HUES6 (cell line): ENCODE data around the gene ADGRL1.
"Not testable (repeated sequence)": the region's sequence is repeated elsewhere in the genome, so short reads cannot be mapped to it uniquely, and the experiment has no call there.

Experiments used
- H3K27ac ChIP-seq: 2 replicates; pipeline ENCODE4 v1.7.0; 2013; ENCODE audit warnings: low read depth, mild to moderate bottlenecking, low read length, inconsistent platforms
- H3K27me3 ChIP-seq: 2 replicates; pipeline ENCODE4 v1.6.1; 2013; ENCODE audit warnings: low read length; ENCODE audit not compliant: control insufficient read depth, insufficient read depth
- H3K36me3 ChIP-seq: 2 replicates; pipeline ENCODE4 v1.6.1; 2013; ENCODE audit warnings: low read length; ENCODE audit not compliant: control insufficient read depth, insufficient read depth
- H3K4me1 ChIP-seq: 2 replicates; pipeline ENCODE4 v1.6.1; 2013; ENCODE audit warnings: low read length; ENCODE audit not compliant: control insufficient read depth, insufficient read depth
- H3K4me3 ChIP-seq: 2 replicates; pipeline ENCODE4 v1.5.1; 2013; ENCODE audit warnings: low read depth, low read length
- H3K9ac ChIP-seq: one replicate; pipeline ENCODE4 v1.6.1; 2013; ENCODE audit warnings: mild to moderate bottlenecking, low read length
- H3K9me3 ChIP-seq: 2 replicates; pipeline ENCODE4 v1.6.1; 2013; ENCODE audit warnings: low read depth, low read length; ENCODE audit not compliant: control insufficient read depth, insufficient read depth

Gene ADGRL1

DNA sequence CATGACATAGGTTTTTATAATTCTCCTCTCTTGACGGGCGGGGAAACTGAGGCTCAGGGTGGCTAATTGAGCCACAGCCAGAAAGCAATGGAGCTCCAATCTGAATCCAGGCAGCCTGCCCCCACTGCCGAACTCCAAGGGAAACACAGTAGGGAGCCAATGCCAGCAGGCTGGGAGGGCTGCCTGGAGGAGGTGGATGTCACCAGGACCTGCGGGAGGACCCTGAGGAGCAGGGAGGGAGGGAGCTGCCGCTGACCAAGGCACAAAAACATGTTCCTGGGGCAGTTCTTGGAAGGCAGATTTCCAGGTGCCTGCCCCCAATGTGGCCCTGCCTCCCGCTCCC is 41.2 kb upstream of the ADGRL1 start:
- not testable (repeated sequence) for H3K27me3 ChIP-seq, H3K9me3 ChIP-seq, H3K4me1 ChIP-seq, H3K36me3 ChIP-seq
- Histone ChIP-seq H3K9ac (peak overlapping the region; percentile 91), H3K4me3 (peak overlapping the region; percentile 67), H3K27ac (peak overlapping the region; percentile 91; the same call in 1 of the 2 replicates)

DNA sequence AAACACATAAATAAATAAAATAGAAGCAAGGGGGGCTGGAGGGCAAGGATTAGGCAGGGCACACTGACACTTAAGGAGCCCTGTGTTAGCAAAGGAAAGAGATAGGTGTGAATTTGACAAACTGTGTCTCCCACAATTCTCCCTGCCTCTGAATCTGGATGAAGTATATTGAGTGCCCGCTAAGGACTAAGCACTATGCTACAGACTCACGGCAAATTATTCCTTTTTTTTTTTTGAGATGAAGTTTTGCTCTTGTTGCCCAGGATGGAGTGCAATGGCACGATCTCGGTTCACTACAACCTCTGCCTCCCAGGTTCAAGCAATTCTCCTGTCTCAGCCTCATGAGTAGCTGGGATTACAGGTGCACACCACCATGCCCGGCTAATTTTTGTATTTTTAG is 38.4 kb upstream of the ADGRL1 start:
- H3K36me3 ChIP-seq, H3K9me3 ChIP-seq, H3K4me3 ChIP-seq, H3K9ac ChIP-seq, H3K4me1 ChIP-seq, H3K27ac ChIP-seq, H3K27me3 ChIP-seq: not testable (repeated sequence)

DNA sequence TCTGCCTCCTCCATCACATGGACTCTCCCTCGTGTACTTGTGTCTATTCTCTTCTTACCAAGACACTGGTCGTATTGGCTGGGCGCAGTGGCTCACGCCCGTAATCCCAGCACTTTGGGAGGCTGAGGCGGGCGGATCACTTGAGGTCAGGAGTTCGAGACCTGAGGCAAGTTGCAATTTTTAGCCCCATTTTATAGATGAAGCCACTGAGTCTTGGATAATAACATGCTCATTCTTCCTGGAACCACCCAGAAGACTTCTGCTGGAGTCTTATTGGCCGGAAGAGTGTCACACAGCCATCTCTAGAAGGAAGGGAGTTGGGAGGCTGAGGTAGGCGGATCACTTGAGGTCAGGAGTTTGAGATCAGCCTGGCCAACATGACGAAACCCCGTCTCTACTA is 37.7 kb upstream of the ADGRL1 start:
- H3K9me3 ChIP-seq, H3K9ac ChIP-seq, H3K4me1 ChIP-seq, H3K36me3 ChIP-seq, H3K27me3 ChIP-seq, H3K27ac ChIP-seq, H3K4me3 ChIP-seq: not testable (repeated sequence)

DNA sequence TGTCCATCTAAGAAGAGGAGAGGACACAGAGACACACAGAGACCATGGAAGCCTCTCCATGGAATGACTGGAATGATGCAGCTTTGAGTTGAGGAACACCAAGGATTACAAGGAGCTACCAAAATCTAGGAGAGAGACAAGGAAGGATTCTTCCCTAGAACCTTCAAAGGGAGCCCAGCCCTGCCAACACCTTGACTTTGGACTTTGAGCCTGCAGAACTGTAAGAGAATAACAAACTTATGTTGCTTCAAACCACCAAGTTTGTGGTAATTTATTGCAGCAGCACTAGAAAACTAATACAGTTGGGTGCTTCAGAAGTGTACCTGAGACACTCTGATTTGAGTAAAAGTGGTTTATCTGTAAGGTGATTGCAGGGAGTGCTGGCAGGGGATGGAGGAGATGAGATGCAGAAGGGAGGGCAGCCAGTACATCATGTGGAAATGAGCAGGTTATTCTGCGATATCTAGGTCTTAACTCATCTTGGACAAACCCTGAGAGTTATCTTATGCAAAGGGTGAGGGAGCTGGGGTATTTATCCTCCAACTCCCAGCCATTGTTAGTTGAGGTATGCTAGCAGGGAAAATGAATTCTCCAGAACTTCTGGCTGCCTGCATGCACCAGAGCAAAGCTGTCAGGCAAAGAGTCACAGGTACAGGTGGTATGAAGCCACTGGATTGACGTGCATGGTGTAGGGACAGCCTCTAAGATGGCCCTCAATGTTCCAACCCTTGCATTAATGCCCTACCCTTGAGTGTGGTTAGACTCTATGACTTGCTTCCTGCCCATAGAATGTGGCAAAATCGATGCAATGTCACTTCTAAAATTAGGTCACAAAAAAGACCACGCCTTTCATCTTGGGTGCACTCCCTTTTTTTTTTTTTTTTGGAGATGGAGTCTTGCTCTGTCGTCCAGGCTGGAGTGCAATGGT is 31.3 kb upstream of the ADGRL1 start:
- H3K9ac ChIP-seq = no peak overlapping the region
- H3K9me3 ChIP-seq = no peaks in the 10 kb centered on the region; the same call in 1 of the 2 replicates
- no peak overlapping the region for H3K4me3 ChIP-seq

DNA sequence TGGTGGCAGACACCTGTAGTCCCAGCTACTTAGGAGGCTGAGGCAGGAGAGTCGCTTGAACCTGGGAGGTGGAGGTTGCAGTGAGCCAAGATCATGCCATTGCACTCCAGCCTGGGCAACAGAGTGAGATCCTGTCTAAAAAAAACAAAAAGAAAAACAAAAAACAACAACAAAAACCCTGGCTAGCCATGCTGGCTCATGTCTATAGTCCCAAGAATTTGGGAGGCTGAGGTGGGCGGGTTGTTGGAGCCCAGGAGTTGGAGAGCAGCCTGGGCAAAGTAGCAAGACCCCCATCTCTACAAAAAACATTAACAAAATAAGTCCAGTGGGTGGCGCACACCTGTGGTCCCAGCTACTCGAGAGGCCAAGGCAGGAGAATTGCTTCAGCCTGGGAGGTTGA is 27.0 kb upstream of the ADGRL1 start:
- not testable (repeated sequence) for H3K9ac ChIP-seq, H3K9me3 ChIP-seq, H3K4me1 ChIP-seq, H3K4me3 ChIP-seq, H3K36me3 ChIP-seq, H3K27ac ChIP-seq, H3K27me3 ChIP-seq

More for the DNA sequence above, 31.3 kb upstream of the ADGRL1 start:
- Histone ChIP-seq H3K27me3 (no peaks in the 10 kb centered on the region), H3K36me3 (no peaks in the 10 kb centered on the region), H3K4me1 (no peaks in the 10 kb centered on the region), H3K27ac (no peak overlapping the region)

DNA sequence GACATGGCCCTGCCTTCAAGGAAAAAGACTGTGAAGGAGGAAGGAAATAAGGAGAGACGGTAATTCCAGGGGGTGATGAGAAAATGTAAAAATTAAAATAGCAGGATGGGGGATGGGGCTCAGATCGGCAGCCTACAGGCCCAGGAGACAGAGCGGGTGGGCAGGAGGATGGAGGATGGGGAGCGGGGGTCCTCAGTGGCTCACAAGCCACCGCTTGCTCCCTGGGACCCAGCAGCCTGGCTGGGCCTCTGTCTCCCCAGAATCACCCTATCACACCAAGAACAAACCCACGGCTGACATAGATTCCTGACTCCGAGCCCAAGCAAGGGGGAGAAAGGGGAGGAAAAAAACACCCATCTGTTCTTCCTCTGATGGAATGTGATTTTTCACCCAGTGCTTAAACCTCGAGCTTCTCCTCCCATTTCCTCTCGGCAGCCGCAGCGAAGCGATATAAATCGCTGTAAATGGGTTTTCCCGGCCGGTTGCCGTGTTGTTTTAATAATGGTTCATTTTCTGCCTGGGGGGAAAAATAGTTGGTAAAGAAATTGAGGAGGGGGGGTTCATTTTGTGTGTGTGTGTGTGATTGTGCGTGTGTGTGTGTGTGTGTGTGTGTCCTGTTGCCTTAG is 22.6 kb upstream of the ADGRL1 start:
- not testable (repeated sequence) for H3K9ac ChIP-seq

DNA sequence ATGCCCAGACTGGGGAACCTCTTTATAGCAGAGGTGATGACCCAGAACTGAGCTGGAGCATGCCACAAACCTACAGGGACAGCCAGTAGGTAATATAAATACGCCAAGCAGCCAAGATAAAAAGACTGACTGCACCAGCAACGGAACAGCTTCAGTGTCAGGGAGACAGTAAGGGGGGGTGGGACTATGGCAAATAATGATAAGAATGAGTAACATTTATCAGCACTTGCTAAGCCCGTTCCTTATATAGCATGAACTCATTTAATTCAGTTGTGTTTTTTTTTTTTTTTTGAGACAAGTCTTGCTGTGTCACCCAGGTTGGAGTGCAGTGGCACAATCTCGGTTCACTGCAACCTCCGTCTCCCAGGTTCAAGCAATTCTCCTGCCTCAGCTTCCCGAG is 20.5 kb upstream of the ADGRL1 start:
- H3K9ac ChIP-seq, H3K27me3 ChIP-seq, H3K27ac ChIP-seq, H3K4me3 ChIP-seq, H3K9me3 ChIP-seq, H3K36me3 ChIP-seq, H3K4me1 ChIP-seq: not testable (repeated sequence)

More for the DNA sequence above, 22.6 kb upstream of the ADGRL1 start:
- not testable (repeated sequence) for H3K4me3 ChIP-seq, H3K36me3 ChIP-seq, H3K27me3 ChIP-seq, H3K27ac ChIP-seq, H3K4me1 ChIP-seq, H3K9me3 ChIP-seq

DNA sequence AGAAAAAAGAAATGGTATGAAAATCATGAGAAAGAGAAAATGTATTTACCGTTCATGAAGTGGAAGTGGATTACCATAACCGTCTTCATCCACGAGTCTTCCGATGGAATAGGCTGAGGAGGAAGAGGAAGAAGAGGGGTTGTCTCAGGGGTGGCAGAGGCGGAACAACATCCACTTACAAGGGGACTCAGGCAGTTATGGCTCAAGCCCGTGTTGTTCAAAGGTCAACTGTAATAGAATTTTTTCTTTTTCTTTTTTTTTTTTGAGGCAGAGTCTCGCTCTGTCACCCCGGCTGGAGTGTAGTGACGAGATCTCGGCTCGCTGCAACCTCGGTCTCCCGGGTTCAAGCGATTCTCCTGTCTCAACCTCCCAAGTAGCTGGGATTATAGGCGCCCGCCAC is 16.9 kb upstream of the ADGRL1 start:
- Histone ChIP-seq H3K27ac (no peak overlapping the region), H3K36me3 (no peaks in the 10 kb centered on the region)

DNA sequence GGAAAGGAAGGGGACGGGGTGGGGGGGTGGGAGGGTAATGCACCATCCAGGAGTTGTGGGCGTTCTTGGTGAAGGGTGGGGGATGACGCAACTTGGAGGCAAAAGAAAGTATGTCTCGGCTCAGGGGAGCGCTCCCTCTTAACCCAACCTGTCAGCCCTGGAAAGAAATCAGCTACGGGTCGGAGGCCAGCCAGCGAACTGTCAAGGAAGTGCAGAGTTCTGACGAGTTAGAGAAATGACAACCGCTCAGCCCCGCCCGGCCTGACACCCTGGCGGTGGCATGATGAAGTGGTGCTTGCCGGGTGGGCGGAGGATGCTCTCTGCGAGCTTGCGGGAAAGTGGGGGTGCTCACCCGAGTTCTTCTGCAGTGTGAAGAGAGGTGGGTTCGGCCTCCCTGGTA is 15.4 kb upstream of the ADGRL1 start:
- not testable (repeated sequence) for H3K9me3 ChIP-seq, H3K4me1 ChIP-seq, H3K9ac ChIP-seq, H3K36me3 ChIP-seq, H3K27ac ChIP-seq, H3K27me3 ChIP-seq
- H3K4me3 ChIP-seq = peak overlapping the region; percentile 38

More for the DNA sequence above, 16.9 kb upstream of the ADGRL1 start:
- Histone ChIP-seq H3K9ac (no peak overlapping the region), H3K27me3 (no peaks in the 10 kb centered on the region), H3K4me3 (no peak overlapping the region), H3K4me1 (peaks cover 3% of the 10 kb centered on the region; the same call in 1 of the 2 replicates), H3K9me3 (no peaks in the 10 kb centered on the region)

DNA sequence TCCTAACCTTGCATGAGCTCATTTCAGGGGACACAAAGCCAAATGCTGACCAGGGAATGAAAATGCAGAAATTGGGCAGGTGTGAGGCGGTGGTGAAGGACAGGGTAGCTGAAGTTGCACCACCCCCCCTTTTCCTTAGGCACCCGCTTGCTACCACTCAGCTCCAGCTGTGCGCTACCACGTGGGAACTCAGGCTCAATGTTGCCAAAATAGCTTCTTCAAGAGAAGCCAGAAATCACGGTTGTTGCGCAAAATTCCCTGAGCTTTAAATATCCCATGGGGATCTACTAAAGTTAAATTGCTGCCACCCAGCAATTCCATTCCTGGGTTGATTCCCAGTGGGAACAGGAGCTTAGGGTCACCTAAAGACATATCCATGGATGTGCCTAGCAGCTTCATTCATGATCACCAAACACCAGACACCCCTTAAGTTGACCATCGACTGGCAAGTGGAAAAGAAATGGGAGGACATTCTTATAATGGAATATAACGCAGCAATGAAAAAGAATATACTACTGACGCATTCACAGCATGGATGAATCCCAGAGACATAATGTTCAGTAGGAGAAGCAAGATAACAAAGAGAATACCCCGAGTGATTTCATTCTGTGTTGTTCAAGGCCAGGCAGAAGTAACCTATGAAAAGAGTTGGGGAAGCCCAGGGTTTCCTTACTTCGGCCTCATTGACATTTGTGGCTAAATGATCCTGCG is 12.8 kb upstream of the ADGRL1 start:
- H3K4me3 ChIP-seq = no peak overlapping the region
- no peak overlapping the region for H3K9ac ChIP-seq
- no peak overlapping the region for H3K27ac ChIP-seq

DNA sequence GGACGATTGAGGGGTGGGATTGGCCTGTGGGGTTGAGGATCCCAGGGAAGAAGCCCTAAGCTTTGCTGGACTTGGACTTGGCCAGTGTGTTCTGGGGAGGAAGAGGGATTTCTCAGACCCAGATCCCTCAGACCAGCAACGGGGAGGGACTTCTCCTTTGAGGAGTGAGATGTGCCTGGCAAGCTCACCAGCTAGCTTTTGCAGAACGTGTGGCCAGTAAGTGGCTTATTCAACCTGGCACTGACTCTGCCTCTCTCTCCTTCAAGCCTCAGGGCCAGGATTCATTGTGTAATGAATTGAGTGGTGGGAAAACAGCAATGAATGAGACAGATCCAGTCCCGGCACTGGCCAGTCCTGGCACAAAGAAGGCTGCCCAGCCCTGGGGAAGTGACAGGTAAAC is 11.9 kb upstream of the ADGRL1 start:
- not testable (repeated sequence) for H3K4me1 ChIP-seq, H3K27ac ChIP-seq, H3K9ac ChIP-seq, H3K36me3 ChIP-seq, H3K27me3 ChIP-seq, H3K9me3 ChIP-seq
- H3K4me3 ChIP-seq = peak overlapping the region; percentile 35; the same call in 1 of the 2 replicates

More for the DNA sequence above, 12.8 kb upstream of the ADGRL1 start:
- no peaks in the 10 kb centered on the region for H3K27me3 ChIP-seq
- no peaks in the 10 kb centered on the region for H3K36me3 ChIP-seq
- H3K9me3 ChIP-seq = no peaks in the 10 kb centered on the region
- peaks cover 7% of the 10 kb centered on the region; the same call in 1 of the 2 replicates for H3K4me1 ChIP-seq
